HepG2 (cell line): Measurements from ENCODE around the gene QSOX2. TPM values are rescaled to one million over a fixed set of nuclear protein-coding genes. Genes with fewer than 3 reads are reported as not detected.

ENCODE experiments used
- ATAC-seq: fragments of 200-7000 bp; cut with Tn5 transposase; 3 replicates; pipeline ENCODE4 v1.9.1; 2020; ENCODE audit warnings: mild to moderate bottlenecking, moderate library complexity
- BruUV-seq: library from RNA; stranded (reverse); fragments of 400-500 nt; replicated peaks from 2 replicates; lab custom pipeline; 2021; lab: Mats Ljungman, UMichigan
- CTCF ChIA-PET: fragments of 300-600 bp; formaldehyde crosslinking; extraction: SDS; loops from one replicate; lab custom pipeline; 2021; ENCODE audit warnings: low total read pairs, inconsistent platforms, low intra/inter-chr PET ratio; lab: Yijun Ruan, JAX
- POLR2A ChIA-PET: fragments of 350-600 bp; sonication (Branson Sonifier 250); formaldehyde crosslinking; loops from one replicate; lab custom pipeline; 2020; ENCODE audit warnings: antibody characterized with exemption, inconsistent platforms; lab: Yijun Ruan, JAX
- DNase-seq: peaks from one replicate; pipeline ENCODE4 v3.0.0-alpha.2; 2015; ENCODE audit warnings: low spot score
- FAIRE-seq: peaks from 3 replicates; lab custom pipeline; 2011; peaks lifted over from hg19 to GRCh38; lab: Jason Lieb, UNC
- H2AFZ ChIP-seq: one replicate; pipeline ENCODE4 v1.6.1; 2011; ENCODE audit warnings: low read length, inconsistent platforms
- H3K27ac ChIP-seq: fragments of 300-600 bp; 3 replicates; pipeline ENCODE4 v1.8.0; 2011; ENCODE audit warnings: mixed run types, mild to moderate bottlenecking, mixed read lengths, low read length, inconsistent platforms; ENCODE audit not compliant: insufficient read depth; ENCODE audit errors: extremely low read length
- H3K27me3 ChIP-seq, 2 experiments: fragments of 200-600 bp in 1 of 2; 2 replicates in 1 of 2; 3 replicates in 1 of 2; pipeline versions ENCODE4 v1.6.0 to v1.8.0; 2011; ENCODE audit warnings: low read length in 2 of 2, mild to moderate bottlenecking in 2 of 2, moderate library complexity in 2 of 2, inconsistent platforms in 1 of 2; ENCODE audit not compliant: insufficient read depth in 2 of 2, control insufficient read depth in 1 of 2
- H3K36me3 ChIP-seq, 2 experiments: fragments of 200-600 bp in 1 of 2; replicated peaks in 1 of 2; 2 replicates in 1 of 2; 3 replicates in 1 of 2; pipeline versions ENCODE4 v1.5.1 to v1.8.0; 2011; ENCODE audit warnings: low read length in 2 of 2, inconsistent platforms in 1 of 2; ENCODE audit not compliant: insufficient read depth in 2 of 2, control insufficient read depth in 1 of 2
- H3K4me1 ChIP-seq: 2 replicates; pipeline ENCODE4 v1.5.1; 2012; ENCODE audit warnings: low read length, inconsistent platforms; ENCODE audit not compliant: insufficient read depth
- H3K4me2 ChIP-seq: 2 replicates; pipeline ENCODE4 v1.6.0; 2011; ENCODE audit warnings: low read depth, low read length, inconsistent platforms
- H3K4me3 ChIP-seq, 3 experiments: fragments of 200-600 bp in 1 of 3; sonication (generic), shearing (Covaris generic) in 1 of 3; replicated peaks in 1 of 3; 2 replicates each; pipeline ENCODE4 v1.5.1; 2011 to 2016; ENCODE audit warnings: low read length in 3 of 3, inconsistent platforms in 2 of 3, low read depth in 2 of 3, mild to moderate bottlenecking in 2 of 3, control low read depth in 1 of 3, mixed read lengths in 1 of 3; ENCODE audit not compliant: insufficient read depth in 1 of 3
- H3K79me2 ChIP-seq: one replicate; pipeline ENCODE4 v1.6.1; 2011; ENCODE audit warnings: low read length, inconsistent platforms; ENCODE audit not compliant: insufficient read depth
- H3K9ac ChIP-seq: 2 replicates; pipeline ENCODE4 v1.6.0; 2011; ENCODE audit warnings: mild to moderate bottlenecking, low read depth, low read length, inconsistent platforms; ENCODE audit not compliant: insufficient read depth
- H3K9me3 ChIP-seq: 2 replicates; pipeline ENCODE4 v1.5.1; 2012; ENCODE audit warnings: mild to moderate bottlenecking, low read length
- H4K20me1 ChIP-seq: 2 replicates; pipeline ENCODE4 v1.6.0; 2011; ENCODE audit warnings: inconsistent platforms, mild to moderate bottlenecking, low read length, moderate library complexity; ENCODE audit not compliant: insufficient read depth
- ATF4 ChIP-seq, 2 experiments: fragments of 450-650 bp in 1 of 2; sonication (generic) in 1 of 2; formaldehyde crosslinking; IDR thresholded peaks; 2 replicates each; pipeline versions ENCODE4 v1.5.0 to v1.8.0; 2020 to 2022; ENCODE audit warnings: mild to moderate bottlenecking in 1 of 2, missing genetic modification reagents in 1 of 2
- ATF7 ChIP-seq, 2 experiments: fragments of 450-650 bp in 1 of 2; sonication (generic) in 1 of 2; formaldehyde crosslinking in 1 of 2; IDR thresholded peaks; 2 replicates each; pipeline versions ENCODE4 v1.4.0 to v1.6.1; 2016 to 2020; ENCODE audit warnings: antibody characterized with exemption in 1 of 2, mild to moderate bottlenecking in 1 of 2, missing genetic modification reagents in 1 of 2
- ZBTB10 ChIP-seq: sonication (generic); formaldehyde crosslinking; IDR thresholded peaks from 2 replicates; pipeline ENCODE4 v1.4.0; 2020; ENCODE audit warnings: missing genetic modification reagents, borderline replicate concordance
- ZFP36L2 ChIP-seq: sonication (generic); formaldehyde crosslinking; IDR thresholded peaks from 2 replicates; pipeline ENCODE4 v1.4.0; 2020; ENCODE audit warnings: missing genetic modification reagents
- ZFY ChIP-seq: sonication (generic); formaldehyde crosslinking; IDR thresholded peaks from 2 replicates; pipeline ENCODE4 v1.4.0; 2020; ENCODE audit warnings: missing genetic modification reagents
- ZNF512 ChIP-seq: sonication (generic); formaldehyde crosslinking; IDR thresholded peaks from 2 replicates; pipeline ENCODE4 v1.4.0; 2020; ENCODE audit warnings: mild to moderate bottlenecking, missing genetic modification reagents
- WGBS: methylation state at CpG from one replicate; pipeline ENCODE4 v1.1.6; 2017; ENCODE audit warnings: low lambda C conversion rate; 5-methylcytosine and 5-hydroxymethylcytosine counted together
- in situ Hi-C: cut with HindIII; loops from 2 replicates; pipeline ENCODE4 v1.10.0; 2017; ENCODE audit warnings: low pct_unique_long_range_greater_than_20kb; ENCODE audit not compliant: extremely low pct_ligation_motif_present
- intact Hi-C: fragments of 100-400 bp; cut with micrococcal nuclease; formaldehyde crosslinking; loops from one replicate; pipeline ENCODE4 v1.10.0; 2022; ENCODE audit not compliant: unreplicated experiment
- polyA plus RNA-seq, 8 experiments: library from polyadenylated mRNA; depleted of rRNA in 3 of 8; stranded (reverse) in 7 of 8; unstranded in 1 of 8; fragments of >200 nt; fragmentation: Illumina TruSeq in 4 of 8; extraction: Trizol in 4 of 8; gene quantifications; 2 replicates each; pipeline versions ENCODE4 v1.2.1 to v1.2.3, GENCODE V29; 2011 to 2016; ENCODE audit warnings: low read depth in 4 of 8, missing spikeins in 1 of 8, mixed read lengths in 1 of 8; ENCODE audit not compliant: insufficient read depth in 1 of 8
- total RNA-seq, 5 experiments: library from RNA; depleted of rRNA; stranded (reverse); fragments of >200 nt; fragmentation: Illumina TruSeq; extraction: Trizol; gene quantifications; 2 replicates each; pipeline ENCODE4 v1.2.3, GENCODE V29; 2016; ENCODE audit warnings: low read depth in 1 of 5
- TF ChIP-seq, protein P1 (sequence below): sonication (generic); formaldehyde crosslinking; conservative IDR thresholded peaks from 2 replicates; pipeline ENCODE4 v1.4.0; 2020; ENCODE audit warnings: mild to moderate bottlenecking, missing genetic modification reagents, moderate library complexity
- TF ChIP-seq, protein P2 (sequence below): IDR thresholded peaks from 2 replicates; pipeline ENCODE4 v1.6.1; 2012; ENCODE audit warnings: inconsistent platforms

The QSOX2 gene
- total and polyA plus RNA-seq, 2 of the 13 experiments (the other 11 are each of a cell fraction or from before 2014, with no cell fraction given): 27.1 to 42.1 TPM

DNA sequence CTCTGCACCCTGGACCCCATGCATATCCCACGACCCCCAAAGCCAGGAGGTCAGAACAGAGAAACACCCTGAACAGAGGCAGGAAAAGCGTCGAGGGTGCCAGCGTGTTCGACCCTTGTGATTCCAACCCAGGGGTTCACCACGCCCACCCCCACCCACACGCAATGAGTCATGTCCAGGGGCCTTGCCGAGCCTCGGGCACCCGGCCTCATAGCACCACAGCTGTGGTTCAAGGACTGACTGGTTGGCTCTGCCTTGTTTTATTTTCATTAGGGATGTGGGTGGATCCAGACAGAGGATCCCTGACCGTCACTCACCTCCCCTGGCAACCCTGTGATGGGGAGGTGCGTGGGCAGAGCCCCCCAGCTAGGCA, 9.5 kb upstream of the QSOX2 start (continued):
- TF ChIP-seq, protein P1, sequence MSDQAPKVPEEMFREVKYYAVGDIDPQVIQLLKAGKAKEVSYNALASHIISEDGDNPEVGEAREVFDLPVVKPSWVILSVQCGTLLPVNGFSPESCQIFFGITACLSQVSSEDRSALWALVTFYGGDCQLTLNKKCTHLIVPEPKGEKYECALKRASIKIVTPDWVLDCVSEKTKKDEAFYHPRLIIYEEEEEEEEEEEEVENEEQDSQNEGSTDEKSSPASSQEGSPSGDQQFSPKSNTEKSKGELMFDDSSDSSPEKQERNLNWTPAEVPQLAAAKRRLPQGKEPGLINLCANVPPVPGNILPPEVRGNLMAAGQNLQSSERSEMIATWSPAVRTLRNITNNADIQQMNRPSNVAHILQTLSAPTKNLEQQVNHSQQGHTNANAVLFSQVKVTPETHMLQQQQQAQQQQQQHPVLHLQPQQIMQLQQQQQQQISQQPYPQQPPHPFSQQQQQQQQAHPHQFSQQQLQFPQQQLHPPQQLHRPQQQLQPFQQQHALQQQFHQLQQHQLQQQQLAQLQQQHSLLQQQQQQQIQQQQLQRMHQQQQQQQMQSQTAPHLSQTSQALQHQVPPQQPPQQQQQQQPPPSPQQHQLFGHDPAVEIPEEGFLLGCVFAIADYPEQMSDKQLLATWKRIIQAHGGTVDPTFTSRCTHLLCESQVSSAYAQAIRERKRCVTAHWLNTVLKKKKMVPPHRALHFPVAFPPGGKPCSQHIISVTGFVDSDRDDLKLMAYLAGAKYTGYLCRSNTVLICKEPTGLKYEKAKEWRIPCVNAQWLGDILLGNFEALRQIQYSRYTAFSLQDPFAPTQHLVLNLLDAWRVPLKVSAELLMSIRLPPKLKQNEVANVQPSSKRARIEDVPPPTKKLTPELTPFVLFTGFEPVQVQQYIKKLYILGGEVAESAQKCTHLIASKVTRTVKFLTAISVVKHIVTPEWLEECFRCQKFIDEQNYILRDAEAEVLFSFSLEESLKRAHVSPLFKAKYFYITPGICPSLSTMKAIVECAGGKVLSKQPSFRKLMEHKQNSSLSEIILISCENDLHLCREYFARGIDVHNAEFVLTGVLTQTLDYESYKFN (CRISPR knock-in tag): peak; percentile 41; the same call in 1 of the 2 replicates
- TF ChIP-seq ATF4 (CRISPR knock-in tag; IDR thresholded peaks at IDR 0.05): no peak
- no peak for TF ChIP-seq ATF7 (IDR thresholded peaks at IDR 0.05)
- 0 out of 2 replicates have a peak, but pooled peaks have one; percentile 21 for TF ChIP-seq ATF7 (CRISPR knock-in tag; IDR thresholded peaks at IDR 0.05)
- TF ChIP-seq, protein P2, sequence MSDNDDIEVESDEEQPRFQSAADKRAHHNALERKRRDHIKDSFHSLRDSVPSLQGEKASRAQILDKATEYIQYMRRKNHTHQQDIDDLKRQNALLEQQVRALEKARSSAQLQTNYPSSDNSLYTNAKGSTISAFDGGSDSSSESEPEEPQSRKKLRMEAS: 0 out of 2 replicates have a peak, but pooled peaks have one; percentile 45

- ChIA-PET CTCF (no interaction called here), POLR2A (interaction anchor here (1.0 to 1.6 kb wide), 2 partner anchors 9 to 23 kb away, joined by 3 read pairs; partner anchors contain the start of gene QSOX2)
- Histone ChIP-seq H3K36me3 (no peaks in the 10 kb centered on the region), H4K20me1 (no peaks in the 10 kb centered on the region), H3K27ac (no peak overlapping the region), H3K79me2 (no peaks in the 10 kb centered on the region), H3K4me3 (peak overlapping the region; percentile 6 to 55 (median 15); a peak in 4 of 6 replicates), H2AFZ (no peak overlapping the region), H3K9me3 (no peaks in the 10 kb centered on the region), H3K4me1 (peaks cover 51% of the 10 kb centered on the region), H3K27me3 (peaks cover 12 to 83% of the 10 kb centered on the region in 2 experiments), H3K4me2 (peak overlapping the region; percentile 68), H3K9ac (peak overlapping the region; percentile 9; the same call in 1 of the 2 replicates)
- WGBS: 28% methylated on average over 5 of the region's 25 CpGs
- intact Hi-C loops (no loop called here), in situ Hi-C loops (loop anchor here (25.0 kb wide), 1 partner anchor 267 kb away; no protein-coding TSS in a partner anchor)
- no TSS peak for BruUV-seq
- DNase-seq (no peak), FAIRE-seq (no peak), ATAC-seq (peak; percentile 52)
- peak; percentile 39; the same call in 1 of the 2 replicates for TF ChIP-seq ZFY
- no peak for TF ChIP-seq ZFP36L2 (CRISPR knock-in tag)
- TF ChIP-seq ZNF512: no peak
- no peak for TF ChIP-seq ZBTB10 (CRISPR knock-in tag)
Measured at GRCh38 chr9:136254381-136255165, 9.0 kb upstream of the QSOX2 start.
